ENCODE measurements around the gene CLEC16A.

Gene CLEC16A

GRCh38 chr16:11020792-11021551 is 76.6 kb downstream of the CLEC16A start:
- no peak for DNase-seq

- no peak for DNase-seq
These were observed 77.6 kb downstream of the CLEC16A start for GRCh38 chr16:11022002-11022401.

GRCh38 chr16:11023262-11024039 is 79.1 kb downstream of the CLEC16A start:
- DNase-seq = no peak

- DNase-seq = no peak
These were observed 80.1 kb downstream of the CLEC16A start for GRCh38 chr16:11024333-11025053.

- DNase-seq = no peak
These were observed 80.8 kb downstream of the CLEC16A start for GRCh38 chr16:11025120-11025531.

- no peak for DNase-seq
These were observed 85.6 kb downstream of the CLEC16A start for GRCh38 chr16:11029948-11030347.

- DNase-seq = no peak
These were observed 86.7 kb downstream of the CLEC16A start for GRCh38 chr16:11030990-11031510.

GRCh38 chr16:11032000-11032921 is 87.9 kb downstream of the CLEC16A start:
- DNase-seq = no peak

- DNase-seq = no peak
These were observed 88.5 kb downstream of the CLEC16A start for GRCh38 chr16:11032922-11033291.

- no peak for DNase-seq
These were observed 89.5 kb downstream of the CLEC16A start for GRCh38 chr16:11033629-11034420.

- DNase-seq = no peak
These were observed 90.1 kb downstream of the CLEC16A start for GRCh38 chr16:11034481-11034931.

GRCh38 chr16:11035096-11035495 is 90.7 kb downstream of the CLEC16A start:
- DNase-seq = no peak

GRCh38 chr16:11036040-11036439 is 91.7 kb downstream of the CLEC16A start:
- no peak for DNase-seq

GRCh38 chr16:11036868-11037410 is 92.6 kb downstream of the CLEC16A start:
- DNase-seq = no peak

GRCh38 chr16:11038305-11038704 is 93.9 kb downstream of the CLEC16A start:
- no peak for DNase-seq

GRCh38 chr16:11038777-11039176 is 94.4 kb downstream of the CLEC16A start:
- no peak for DNase-seq

- DNase-seq = no peak
These were observed 95.4 kb downstream of the CLEC16A start for GRCh38 chr16:11039726-11040125.

- no peak for DNase-seq
These were observed 97.8 kb downstream of the CLEC16A start for GRCh38 chr16:11042191-11042590.

- DNase-seq = no peak
These were observed 101.1 kb downstream of the CLEC16A start for GRCh38 chr16:11045441-11045840.

GRCh38 chr16:11045846-11046245 is 101.5 kb downstream of the CLEC16A start:
- no peak for DNase-seq

GRCh38 chr16:11046382-11046931 is 102.1 kb downstream of the CLEC16A start:
- DNase-seq = no peak
